GM23248 (cell line): ENCODE data around the gene ZNF710. TPM values are rescaled to one million over a fixed set of nuclear protein-coding genes. Genes with fewer than 3 reads are reported as not detected.

ENCODE experiments used
- DNase-seq: peaks from one replicate; pipeline ENCODE4 v3.0.0-alpha.2; 2015
- H2AFZ ChIP-seq: fragments of 200-600 bp; sonication (generic); 2 replicates; pipeline ENCODE4 v1.6.1; 2016; ENCODE audit warnings: antibody characterized with exemption
- H3F3A ChIP-seq: fragments of 200-600 bp; sonication (generic); 2 replicates; pipeline ENCODE4 v1.6.1; 2016; ENCODE audit warnings: mild to moderate bottlenecking, antibody characterized with exemption, mixed run types; ENCODE audit not compliant: insufficient read depth
- H3K27ac ChIP-seq: fragments of 200-600 bp; sonication (generic); 2 replicates; pipeline ENCODE4 v1.5.1; 2016; ENCODE audit warnings: mild to moderate bottlenecking
- H3K27me3 ChIP-seq: fragments of 200-600 bp; sonication (generic); replicated peaks from 2 replicates; pipeline ENCODE4 v1.6.1; 2016; ENCODE audit warnings: mild to moderate bottlenecking; ENCODE audit not compliant: insufficient read depth
- H3K36me3 ChIP-seq: fragments of 200-600 bp; sonication (generic); 2 replicates; pipeline ENCODE4 v1.6.1; 2016; ENCODE audit warnings: low read depth, mild to moderate bottlenecking
- H3K4me1 ChIP-seq: fragments of 200-600 bp; sonication (generic); 2 replicates; pipeline ENCODE4 v1.6.1; 2016; ENCODE audit warnings: mild to moderate bottlenecking; ENCODE audit not compliant: insufficient read depth
- H3K4me2 ChIP-seq: fragments of 200-600 bp; sonication (generic); one replicate; pipeline ENCODE4 v1.6.1; 2016; ENCODE audit warnings: mild to moderate bottlenecking; ENCODE audit not compliant: unreplicated experiment
- H3K4me3 ChIP-seq: fragments of 200-600 bp; sonication (generic); 2 replicates; pipeline ENCODE4 v1.5.1; 2016; ENCODE audit warnings: mild to moderate bottlenecking
- H3K79me2 ChIP-seq: fragments of 200-600 bp; sonication (generic); 2 replicates; pipeline ENCODE4 v1.6.1; 2016; ENCODE audit warnings: mild to moderate bottlenecking; ENCODE audit not compliant: insufficient read depth
- H3K9ac ChIP-seq: fragments of 200-600 bp; sonication (generic); 2 replicates; pipeline ENCODE4 v1.6.1; 2016; ENCODE audit warnings: mild to moderate bottlenecking
- H3K9me2 ChIP-seq: fragments of 200-600 bp; sonication (generic); 2 replicates; pipeline ENCODE4 v1.6.1; 2016; ENCODE audit warnings: mixed run types, mild to moderate bottlenecking, moderate library complexity; ENCODE audit not compliant: insufficient read depth
- H3K9me3 ChIP-seq: fragments of 200-600 bp; sonication (generic); one replicate; pipeline ENCODE4 v1.6.1; 2017; ENCODE audit warnings: low read depth
- H4K20me1 ChIP-seq: fragments of 200-600 bp; sonication (generic); 2 replicates; pipeline ENCODE4 v1.6.0; 2016; ENCODE audit not compliant: insufficient read depth
- EZH2 ChIP-seq: fragments of 200-600 bp; sonication (generic); IDR thresholded peaks from 2 replicates; pipeline ENCODE4 v1.6.1; 2018; ENCODE audit warnings: antibody characterized with exemption, mild to moderate bottlenecking; ENCODE audit not compliant: insufficient read depth, poor library complexity, severe bottlenecking
- EZH2phosphoT487 ChIP-seq: fragments of 200-600 bp; sonication (generic); IDR thresholded peaks from 2 replicates; pipeline ENCODE4 v1.6.1; 2018; ENCODE audit warnings: antibody characterized with exemption, moderate library complexity, mild to moderate bottlenecking, low read depth; ENCODE audit not compliant: insufficient read depth
- WGBS, 2 experiments: methylation state at CpG; one replicate each; pipeline ENCODE4 v1.1.6; 2015 to 2017; ENCODE audit warnings: low lambda C conversion rate in 2 of 2, low coverage in 1 of 2; ENCODE audit errors: missing lambda C conversion rate in 2 of 2; 5-methylcytosine and 5-hydroxymethylcytosine counted together
- in situ Hi-C: fragments of 300-500 bp; cut with MboI; formaldehyde crosslinking; loops from 2 replicates; pipeline ENCODE4 v1.15.0; 2020
- polyA plus RNA-seq: library from polyadenylated mRNA; unstranded; fragments of >200 nt; fragmentation: Nextera tagmentation; extraction: Ambion mirVana; gene quantifications from 2 replicates; pipeline ENCODE4 v1.2.1, GENCODE V29; 2016
- total RNA-seq: library from RNA; depleted of rRNA; stranded (reverse); fragments of >200 nt; shearing (Covaris generic); gene quantifications from 2 replicates; pipeline ENCODE4 v1.2.3, GENCODE V29; 2014

Gene ZNF710
- total and polyA plus RNA-seq, 2 experiments from 2014 or later, result 2.9 to 12.0 TPM

DNA sequence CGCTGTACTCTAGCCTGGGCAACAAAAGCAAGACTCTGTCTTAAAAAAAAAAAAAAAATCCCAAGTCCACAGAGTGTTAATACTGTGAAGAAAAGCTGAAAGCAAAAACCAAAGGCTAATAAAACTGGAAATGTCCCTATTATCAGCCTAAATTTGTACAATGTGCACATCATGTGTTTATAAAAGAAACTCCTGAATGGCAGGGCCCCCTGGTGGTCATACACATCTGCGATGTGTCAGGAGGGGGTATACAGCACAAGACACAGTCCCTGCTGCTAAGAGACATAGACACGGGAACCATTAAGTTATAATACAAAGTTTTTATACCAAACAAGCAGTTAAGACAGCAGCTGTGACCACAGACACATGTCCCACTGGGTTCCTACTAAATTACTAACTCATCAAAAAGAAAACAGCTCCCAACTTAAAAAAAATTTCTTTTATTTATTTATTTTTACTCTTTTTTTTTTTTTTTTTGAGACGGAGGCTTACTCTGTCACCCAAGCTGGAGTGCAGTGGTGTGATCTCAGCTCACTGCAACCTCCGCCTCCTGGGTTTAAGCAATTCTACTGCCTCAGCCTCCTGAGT lies 70.2 kb downstream of the ZNF710 start:
- no peaks in the 10 kb centered on the region for H4K20me1 ChIP-seq
- WGBS, 2 experiments, result 39 to 44% methylated on average over 5 of the region's 5 CpGs
- H3K9ac ChIP-seq, result no peak overlapping the region
- H3K4me2 ChIP-seq, result no peak overlapping the region
- H2AFZ ChIP-seq, result no peak overlapping the region
- peak; percentile 90 for DNase-seq
- no peaks in the 10 kb centered on the region for H3K9me3 ChIP-seq
- H3K27me3 ChIP-seq, result no peaks in the 10 kb centered on the region
- H3F3A ChIP-seq, result peaks cover 11% of the 10 kb centered on the region
- H3K4me1 ChIP-seq, result no peaks in the 10 kb centered on the region
- H3K4me3 ChIP-seq, result no peak overlapping the region
- H3K36me3 ChIP-seq, result peaks cover 4% of the 10 kb centered on the region; the same call in 1 of the 2 replicates
- in situ Hi-C loops, result loop anchor here (10.0 to 25.0 kb wide), 2 partner anchors 177 to 309 kb away; partner anchors contain the start of genes AP3S2 and MESP1
- no peak overlapping the region for H3K27ac ChIP-seq
- peaks cover 10% of the 10 kb centered on the region for H3K79me2 ChIP-seq
- no peaks in the 10 kb centered on the region for H3K9me2 ChIP-seq
- TF ChIP-seq EZH2 (no peak), EZH2phosphoT487 (no peak)

DNA sequence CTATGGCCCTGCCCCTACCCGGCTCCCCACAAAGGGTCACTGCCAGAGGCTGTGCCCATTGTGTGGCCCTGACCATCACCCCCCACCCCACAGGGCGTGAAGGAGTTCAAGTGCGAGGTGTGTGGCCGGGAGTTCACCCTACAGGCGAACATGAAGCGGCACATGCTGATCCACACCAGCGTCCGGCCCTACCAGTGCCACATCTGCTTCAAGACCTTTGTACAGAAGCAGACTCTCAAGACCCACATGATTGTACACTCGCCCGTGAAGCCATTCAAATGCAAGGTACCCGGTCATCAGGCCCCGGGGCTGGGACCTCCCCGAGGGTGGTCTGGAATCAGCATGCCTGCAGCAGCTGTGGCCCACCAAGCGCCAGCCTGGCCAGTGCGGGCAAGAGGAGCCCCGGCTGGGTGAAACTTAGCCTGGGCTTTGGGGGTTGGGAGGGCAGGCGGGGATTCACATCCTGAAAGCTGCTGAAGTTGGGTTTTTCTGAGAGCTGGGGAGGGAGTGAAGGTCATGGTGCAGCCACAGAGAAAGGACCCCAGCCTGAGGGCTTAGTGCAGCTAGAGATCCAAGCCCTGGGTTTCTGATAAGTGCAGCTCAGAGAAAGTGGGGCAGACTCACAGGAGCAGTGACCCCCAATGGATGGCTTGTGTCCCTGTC lies 72.0 kb downstream of the ZNF710 start:
- Histone ChIP-seq H3K79me2 (peaks cover 10% of the 10 kb centered on the region), H3K4me2 (no peak overlapping the region), H3K9ac (no peak overlapping the region), H3K36me3 (peaks cover 5% of the 10 kb centered on the region; the same call in 1 of the 2 replicates), H3F3A (peaks cover 11% of the 10 kb centered on the region), H3K27ac (no peak overlapping the region), H3K4me3 (no peak overlapping the region), H3K4me1 (no peaks in the 10 kb centered on the region), H3K9me3 (no peaks in the 10 kb centered on the region), H2AFZ (no peak overlapping the region), H4K20me1 (no peaks in the 10 kb centered on the region), H3K9me2 (no peaks in the 10 kb centered on the region), H3K27me3 (no peaks in the 10 kb centered on the region)
- TF ChIP-seq EZH2phosphoT487 (no peak), EZH2 (no peak)
- 88 to 91% methylated on average over 16 to 17 of the region's 17 CpGs for WGBS, 2 experiments
- in situ Hi-C loops, result loop anchor here (10.0 to 25.0 kb wide), 2 partner anchors 178 to 311 kb away; partner anchors contain the start of genes AP3S2 and MESP1
- no peak for DNase-seq

DNA sequence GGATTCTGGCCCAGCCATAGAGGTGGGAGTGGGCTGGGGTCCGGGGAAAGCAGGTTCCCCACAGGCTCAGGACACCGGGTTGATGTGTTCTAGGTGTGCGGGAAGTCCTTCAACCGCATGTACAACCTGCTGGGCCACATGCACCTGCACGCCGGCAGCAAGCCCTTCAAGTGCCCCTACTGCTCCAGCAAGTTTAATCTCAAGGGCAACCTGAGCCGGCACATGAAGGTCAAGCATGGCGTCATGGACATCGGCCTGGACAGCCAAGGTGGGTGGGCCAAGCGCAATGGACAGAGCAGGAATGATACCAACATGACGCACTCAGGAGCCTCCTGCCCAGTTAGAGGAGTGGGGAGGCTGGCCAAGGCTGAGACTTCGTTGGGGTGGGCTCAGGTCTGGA lies 72.9 kb downstream of the ZNF710 start:
- H3K4me2 ChIP-seq, result no peak overlapping the region
- no peak overlapping the region for H3K4me3 ChIP-seq
- H3K9me2 ChIP-seq, result no peaks in the 10 kb centered on the region
- no peak overlapping the region for H3K9ac ChIP-seq
- peaks cover 5% of the 10 kb centered on the region; the same call in 1 of the 2 replicates for H3K36me3 ChIP-seq
- H4K20me1 ChIP-seq, result no peaks in the 10 kb centered on the region
- WGBS, 2 experiments, result 96 to 98% methylated on average over 12 of the region's 12 CpGs
- no peaks in the 10 kb centered on the region for H3K4me1 ChIP-seq
- H3K27ac ChIP-seq, result no peak overlapping the region
- TF ChIP-seq EZH2, result no peak
- no peak for TF ChIP-seq EZH2phosphoT487
- in situ Hi-C loops, result loop anchor here (10.0 to 25.0 kb wide), 2 partner anchors 179 to 312 kb away; partner anchors contain the start of genes AP3S2 and MESP1
- H2AFZ ChIP-seq, result no peak overlapping the region
- H3K9me3 ChIP-seq, result no peaks in the 10 kb centered on the region
- no peak for DNase-seq
- peaks cover 11% of the 10 kb centered on the region for H3F3A ChIP-seq
- peaks cover 10% of the 10 kb centered on the region for H3K79me2 ChIP-seq
- no peaks in the 10 kb centered on the region for H3K27me3 ChIP-seq

DNA sequence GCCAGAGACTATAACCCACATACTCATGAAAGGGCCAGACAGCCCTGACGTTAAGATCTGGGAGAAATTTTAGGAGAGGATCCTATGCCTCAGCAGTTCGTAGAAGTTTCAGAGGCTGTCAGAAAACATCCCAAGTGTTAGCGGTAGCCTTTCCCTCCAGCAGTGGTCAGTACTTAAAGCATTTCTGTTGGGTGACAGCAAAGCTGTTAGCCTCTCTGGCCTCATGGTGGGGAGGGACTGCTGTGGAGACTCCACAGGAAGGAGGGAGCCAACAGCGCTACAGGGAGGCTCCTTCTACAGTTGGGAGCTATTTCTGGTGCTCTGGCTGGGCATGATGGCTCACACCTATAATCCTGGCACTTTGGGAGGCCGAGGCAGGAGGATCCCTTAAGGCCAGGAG lies 73.8 kb downstream of the ZNF710 start:
- H3K9ac ChIP-seq, result no peak overlapping the region
- no peak for TF ChIP-seq EZH2
- TF ChIP-seq EZH2phosphoT487, result no peak
- H2AFZ ChIP-seq, result no peak overlapping the region
- 84 to 95% methylated on average over 5 of the region's 5 CpGs for WGBS, 2 experiments
- DNase-seq, result no peak
- peaks cover 10% of the 10 kb centered on the region for H3K79me2 ChIP-seq
- H3K27ac ChIP-seq, result no peak overlapping the region
- H3K4me1 ChIP-seq, result no peaks in the 10 kb centered on the region
- H3K36me3 ChIP-seq, result peaks cover 5% of the 10 kb centered on the region; the same call in 1 of the 2 replicates
- no peak overlapping the region for H3K4me3 ChIP-seq
- peaks cover 11% of the 10 kb centered on the region for H3F3A ChIP-seq
- H4K20me1 ChIP-seq, result no peaks in the 10 kb centered on the region
- in situ Hi-C loops, result loop anchor here (10.0 to 25.0 kb wide), 2 partner anchors 180 to 313 kb away; partner anchors contain the start of genes AP3S2 and MESP1
- H3K27me3 ChIP-seq, result no peaks in the 10 kb centered on the region
- H3K4me2 ChIP-seq, result no peak overlapping the region
- H3K9me2 ChIP-seq, result no peaks in the 10 kb centered on the region
- H3K9me3 ChIP-seq, result no peaks in the 10 kb centered on the region
